ENCODE measurements around the gene OGFOD1. TPM values are rescaled to one million over a fixed set of nuclear protein-coding genes. Genes with fewer than 3 reads are reported as not detected.

OGFOD1 gene
- total and polyA plus RNA-seq, 5 donors from 2014 or later, result 22.7 to 96.4 (median 82.8) TPM

DNA sequence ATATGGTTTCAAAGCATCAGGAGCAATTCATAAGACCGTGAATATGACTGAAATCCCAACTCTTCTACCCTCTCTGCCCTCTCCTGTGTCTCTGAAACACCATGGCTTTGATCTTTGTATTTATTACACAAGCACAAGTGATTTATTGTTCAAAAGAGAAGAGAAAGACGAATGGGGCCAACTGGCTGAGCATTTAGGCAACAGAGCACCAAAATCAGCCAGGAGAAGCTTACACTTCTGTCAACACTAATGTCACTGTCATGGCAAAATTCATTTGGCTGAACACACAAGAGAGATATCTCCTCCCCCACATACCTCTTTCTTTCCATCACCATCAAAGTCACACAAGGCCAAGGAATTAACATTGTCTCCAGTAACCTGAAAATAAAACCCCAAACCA, 59.2 kb downstream of the OGFOD1 start:
- Mint-ChIP-seq H3K36me3 (peaks cover 47% of the 10 kb centered on the region), H3K9me3 (no peaks in the 10 kb centered on the region), H3K4me3 (no peak overlapping the region), H3K27me3 (no peaks in the 10 kb centered on the region), H3K4me1 (peaks cover 18 to 27% (median 22%) of the 10 kb centered on the region in 4 donors), H3K27ac (no peak overlapping the region)
- no peak for DNase-seq
- no peak for ATAC-seq (ENCODE audit: low read depth in 2 of 2)
- Histone ChIP-seq H3K27me3 (ENCODE audit: control insufficient read depth, insufficient read depth, low read length) (no peaks in the 10 kb centered on the region), H3K27ac (ENCODE audit: insufficient read depth, low read length, poor library complexity, severe bottlenecking) (no peak overlapping the region), H3K4me3 (ENCODE audit: low read depth, low read length) (no peak overlapping the region), H3K4me1 (ENCODE audit: control insufficient read depth, insufficient read depth, low read length, poor library complexity, severe bottlenecking) (no peaks in the 10 kb centered on the region), H3K9me3 (ENCODE audit: control insufficient read depth in 2 of 2, low read length in 2 of 2) (no peaks in the 10 kb centered on the region), H3K36me3 (ENCODE audit: control insufficient read depth, insufficient read depth, low read length) (peaks cover 61% of the 10 kb centered on the region)

DNA sequence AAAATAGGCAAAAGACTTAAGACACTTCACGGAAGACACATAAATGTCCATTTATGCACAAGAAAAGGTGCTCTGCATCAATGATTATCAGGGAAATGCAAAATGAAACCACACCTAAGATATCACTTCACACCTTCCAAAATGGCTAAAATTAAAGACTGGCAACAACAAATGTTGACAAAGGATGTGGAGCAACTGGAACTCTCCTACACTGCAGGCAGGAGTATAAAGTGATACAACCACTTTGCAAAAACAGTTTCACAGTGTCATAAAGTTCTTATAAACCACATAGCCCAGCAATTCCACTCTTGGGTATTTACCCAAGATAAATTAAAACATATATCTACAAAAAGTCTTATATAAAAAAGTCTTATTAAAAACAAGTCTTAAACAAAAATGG, 60.7 kb downstream of the OGFOD1 start:
- Mint-ChIP-seq H3K36me3 (peaks cover 41% of the 10 kb centered on the region), H3K27me3 (no peaks in the 10 kb centered on the region), H3K4me3 (no peak overlapping the region), H3K4me1 (peaks cover 16 to 40% (median 28%) of the 10 kb centered on the region in 4 donors), H3K27ac (no peak overlapping the region), H3K9me3 (no peaks in the 10 kb centered on the region)
- no peak for ATAC-seq (ENCODE audit: low read depth in 2 of 2)
- Histone ChIP-seq H3K4me1 (ENCODE audit: control insufficient read depth, insufficient read depth, low read length, poor library complexity, severe bottlenecking) (no peaks in the 10 kb centered on the region), H3K27ac (ENCODE audit: insufficient read depth, low read length, poor library complexity, severe bottlenecking) (no peak overlapping the region), H3K9me3 (ENCODE audit: control insufficient read depth in 2 of 2, low read length in 2 of 2) (no peaks in the 10 kb centered on the region), H3K4me3 (ENCODE audit: low read depth, low read length) (no peak overlapping the region), H3K27me3 (ENCODE audit: control insufficient read depth, insufficient read depth, low read length) (no peaks in the 10 kb centered on the region), H3K36me3 (ENCODE audit: control insufficient read depth, insufficient read depth, low read length) (peaks cover 46% of the 10 kb centered on the region)
- no peak for DNase-seq

DNA sequence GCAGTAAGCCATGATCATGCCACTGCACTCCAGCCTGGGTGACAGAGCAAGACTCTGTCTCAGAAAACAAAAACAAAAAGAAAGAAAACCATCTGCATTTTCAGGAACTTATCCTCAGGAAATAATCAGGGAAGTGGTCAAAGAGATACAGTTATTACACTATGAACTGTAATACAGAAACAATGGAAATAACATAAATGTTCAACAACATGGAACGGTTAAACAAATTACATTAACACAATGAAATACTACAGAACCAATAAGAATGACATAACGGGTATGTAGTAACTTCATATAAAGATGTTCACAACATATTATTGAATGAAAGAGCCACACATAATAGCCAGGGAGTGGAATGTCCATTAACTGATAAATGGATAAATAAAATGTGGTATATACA, 61.7 kb downstream of the OGFOD1 start:
- no peaks in the 10 kb centered on the region for H3K9me3 Mint-ChIP-seq
- Histone ChIP-seq H3K4me3 (ENCODE audit: low read depth, low read length) (no peak overlapping the region), H3K9me3 (ENCODE audit: control insufficient read depth in 2 of 2, low read length in 2 of 2) (no peaks in the 10 kb centered on the region), H3K27me3 (ENCODE audit: control insufficient read depth, insufficient read depth, low read length) (no peaks in the 10 kb centered on the region), H3K4me1 (ENCODE audit: control insufficient read depth, insufficient read depth, low read length, poor library complexity, severe bottlenecking) (peaks cover 6% of the 10 kb centered on the region), H3K27ac (ENCODE audit: insufficient read depth, low read length, poor library complexity, severe bottlenecking) (no peak overlapping the region), H3K36me3 (ENCODE audit: control insufficient read depth, insufficient read depth, low read length) (peaks cover 41% of the 10 kb centered on the region)
- no peak overlapping the region for H3K27ac Mint-ChIP-seq
- peaks cover 33% of the 10 kb centered on the region for H3K36me3 Mint-ChIP-seq
- DNase-seq, result no peak
- no peak for ATAC-seq (ENCODE audit: low read depth in 2 of 2)
- H3K27me3 Mint-ChIP-seq, result no peaks in the 10 kb centered on the region
- peaks cover 16 to 50% (median 37%) of the 10 kb centered on the region in 4 donors for H3K4me1 Mint-ChIP-seq
- H3K4me3 Mint-ChIP-seq, result no peak overlapping the region

DNA sequence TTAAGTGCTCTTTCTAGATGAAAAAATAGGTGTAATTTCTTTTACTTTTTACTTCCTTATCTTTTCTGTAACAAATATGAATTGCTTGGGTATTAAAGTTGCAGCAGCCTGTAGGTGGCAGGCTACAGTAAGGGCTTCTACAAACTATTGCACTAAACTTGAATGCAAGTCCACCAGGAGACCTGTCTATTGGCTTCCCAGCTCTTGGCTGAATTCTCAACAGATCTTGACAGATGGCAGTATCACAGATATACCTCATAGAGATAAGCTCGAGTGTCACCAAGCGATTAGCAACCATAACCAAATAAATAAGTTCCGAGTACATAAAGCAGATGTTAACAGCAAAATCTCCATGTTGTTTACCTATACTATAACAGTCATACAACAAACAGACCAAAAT, 62.6 kb downstream of the OGFOD1 start:
- Mint-ChIP-seq H3K27me3 (no peaks in the 10 kb centered on the region), H3K4me1 (peaks cover 16 to 59% (median 37%) of the 10 kb centered on the region in 4 donors), H3K27ac (no peak overlapping the region), H3K4me3 (peak overlapping the region in 1 of 4 donors; percentile 14), H3K36me3 (peaks cover 29% of the 10 kb centered on the region), H3K9me3 (no peaks in the 10 kb centered on the region)
- peaks cover 35% of the 10 kb centered on the region for H3K36me3 ChIP-seq (ENCODE audit: control insufficient read depth, insufficient read depth, low read length)
- no peak overlapping the region for H3K4me3 ChIP-seq (ENCODE audit: low read depth, low read length)
- ATAC-seq (ENCODE audit: low read depth in 2 of 2) (peak; percentile 76 to 84), DNase-seq (peak; percentile 35 to 76 (median 58))
- H3K4me1 ChIP-seq (ENCODE audit: control insufficient read depth, insufficient read depth, low read length, poor library complexity, severe bottlenecking), result peaks cover 15% of the 10 kb centered on the region
- no peaks in the 10 kb centered on the region for H3K9me3 ChIP-seq (ENCODE audit: control insufficient read depth in 2 of 2, low read length in 2 of 2)
- no peak overlapping the region for H3K27ac ChIP-seq (ENCODE audit: insufficient read depth, low read length, poor library complexity, severe bottlenecking)
- no peaks in the 10 kb centered on the region for H3K27me3 ChIP-seq (ENCODE audit: control insufficient read depth, insufficient read depth, low read length)

DNA sequence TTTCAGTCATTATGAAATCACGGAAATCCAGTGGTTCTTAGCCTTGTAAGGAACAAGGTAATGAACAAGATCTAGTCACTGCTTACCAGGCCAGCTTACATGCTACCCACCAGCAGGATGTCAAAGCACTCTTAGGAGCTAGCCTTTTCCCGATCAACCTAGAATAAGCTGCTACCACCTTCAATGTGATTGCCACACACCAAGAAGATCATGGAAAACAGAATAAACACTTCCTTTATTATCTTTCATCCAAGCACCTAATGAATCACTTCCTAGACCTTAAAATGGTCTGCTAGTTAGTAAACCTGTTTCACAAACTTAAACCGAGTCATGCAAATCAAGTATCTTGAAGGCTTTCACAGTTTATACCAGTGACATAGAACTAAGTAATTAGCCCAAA, 63.5 kb downstream of the OGFOD1 start:
- no peak for ATAC-seq (ENCODE audit: low read depth in 2 of 2)
- Histone ChIP-seq H3K4me3 (ENCODE audit: low read depth, low read length) (no peak overlapping the region), H3K36me3 (ENCODE audit: control insufficient read depth, insufficient read depth, low read length) (peaks cover 26% of the 10 kb centered on the region), H3K4me1 (ENCODE audit: control insufficient read depth, insufficient read depth, low read length, poor library complexity, severe bottlenecking) (peaks cover 21% of the 10 kb centered on the region), H3K27ac (ENCODE audit: insufficient read depth, low read length, poor library complexity, severe bottlenecking) (no peak overlapping the region), H3K27me3 (ENCODE audit: control insufficient read depth, insufficient read depth, low read length) (no peaks in the 10 kb centered on the region), H3K9me3 (ENCODE audit: control insufficient read depth in 2 of 2, low read length in 2 of 2) (no peaks in the 10 kb centered on the region)
- no peaks in the 10 kb centered on the region for H3K9me3 Mint-ChIP-seq
- peak overlapping the region in 1 of 4 donors; percentile 38 for H3K4me3 Mint-ChIP-seq
- H3K4me1 Mint-ChIP-seq, result peaks cover 16 to 63% (median 37%) of the 10 kb centered on the region in 4 donors
- peaks cover 27% of the 10 kb centered on the region for H3K36me3 Mint-ChIP-seq
- H3K27ac Mint-ChIP-seq, result peak overlapping the region in 1 of 3 donors; percentile 38
- no peak for DNase-seq
- H3K27me3 Mint-ChIP-seq, result no peaks in the 10 kb centered on the region

DNA sequence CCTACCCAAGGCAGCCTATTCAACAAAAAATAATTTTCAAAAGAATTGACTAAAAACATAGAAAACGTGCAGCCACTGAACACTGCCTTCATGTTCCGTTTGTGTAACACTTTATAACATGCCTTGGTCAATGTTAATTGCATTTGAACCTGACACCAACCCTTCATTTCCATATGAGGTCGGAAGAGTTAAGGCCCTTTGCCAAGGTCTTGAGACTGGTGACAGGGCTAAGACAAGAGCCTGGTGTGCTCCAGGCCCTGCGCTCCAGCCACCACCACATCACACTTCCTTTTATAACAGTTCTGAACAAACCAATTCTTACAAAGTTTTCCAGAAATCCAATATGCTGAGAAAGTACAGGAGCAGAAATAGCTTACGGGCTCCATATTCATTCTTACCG, 64.3 kb downstream of the OGFOD1 start:
- Histone ChIP-seq H3K36me3 (ENCODE audit: control insufficient read depth, insufficient read depth, low read length) (peaks cover 18% of the 10 kb centered on the region), H3K27ac (ENCODE audit: insufficient read depth, low read length, poor library complexity, severe bottlenecking) (no peak overlapping the region), H3K9me3 (ENCODE audit: control insufficient read depth in 2 of 2, low read length in 2 of 2) (no peaks in the 10 kb centered on the region), H3K4me1 (ENCODE audit: control insufficient read depth, insufficient read depth, low read length, poor library complexity, severe bottlenecking) (peaks cover 28% of the 10 kb centered on the region), H3K4me3 (ENCODE audit: low read depth, low read length) (no peak overlapping the region), H3K27me3 (ENCODE audit: control insufficient read depth, insufficient read depth, low read length) (no peaks in the 10 kb centered on the region)
- H3K4me3 Mint-ChIP-seq, result peak overlapping the region; percentile 11 to 69 (median 30)
- peaks cover 23 to 71% (median 44%) of the 10 kb centered on the region in 4 donors for H3K4me1 Mint-ChIP-seq
- H3K27me3 Mint-ChIP-seq, result no peaks in the 10 kb centered on the region
- H3K27ac Mint-ChIP-seq, result peak overlapping the region in 1 of 3 donors; percentile 29
- ATAC-seq (ENCODE audit: low read depth in 2 of 2) (no peak), DNase-seq (no peak)
- peaks cover 0 to 2% (median 0%) of the 10 kb centered on the region in 7 donors for H3K9me3 Mint-ChIP-seq
- peaks cover 21% of the 10 kb centered on the region for H3K36me3 Mint-ChIP-seq

DNA sequence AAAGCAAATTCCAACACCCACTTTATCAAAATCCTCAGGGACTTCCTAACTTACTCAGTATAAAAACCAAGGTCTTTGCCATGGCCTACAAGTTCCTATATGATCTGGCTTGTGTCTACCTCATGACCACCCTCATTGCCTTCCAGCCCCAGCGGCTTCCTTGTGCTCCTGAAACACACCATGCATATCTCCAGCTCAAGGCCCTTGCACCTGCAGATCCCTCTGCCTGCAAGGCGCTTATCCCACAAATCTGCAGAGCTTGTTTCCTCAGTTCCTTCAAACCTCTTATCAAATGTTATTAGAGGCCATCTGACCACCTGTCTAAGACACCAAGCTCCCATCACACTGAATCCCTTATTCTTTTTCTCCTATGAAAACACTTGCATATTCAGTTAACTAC, 65.9 kb downstream of the OGFOD1 start:
- Histone ChIP-seq H3K27me3 (ENCODE audit: control insufficient read depth, insufficient read depth, low read length) (no peaks in the 10 kb centered on the region), H3K36me3 (ENCODE audit: control insufficient read depth, insufficient read depth, low read length) (peaks cover 6% of the 10 kb centered on the region), H3K4me1 (ENCODE audit: control insufficient read depth, insufficient read depth, low read length, poor library complexity, severe bottlenecking) (peaks cover 28% of the 10 kb centered on the region), H3K9me3 (ENCODE audit: control insufficient read depth in 2 of 2, low read length in 2 of 2) (no peaks in the 10 kb centered on the region), H3K4me3 (ENCODE audit: low read depth, low read length) (peak overlapping the region; percentile 6), H3K27ac (ENCODE audit: insufficient read depth, low read length, poor library complexity, severe bottlenecking) (no peak overlapping the region)
- peaks cover 7% of the 10 kb centered on the region for H3K36me3 Mint-ChIP-seq
- peak overlapping the region in 2 of 3 donors; percentile 66 to 98 for H3K27ac Mint-ChIP-seq
- H3K27me3 Mint-ChIP-seq, result no peaks in the 10 kb centered on the region
- no peak for ATAC-seq (ENCODE audit: low read depth in 2 of 2)
- H3K4me3 Mint-ChIP-seq, result peak overlapping the region; percentile 17 to 87 (median 54)
- peaks cover 0 to 2% (median 0%) of the 10 kb centered on the region in 7 donors for H3K9me3 Mint-ChIP-seq
- H3K4me1 Mint-ChIP-seq, result peaks cover 24 to 72% (median 44%) of the 10 kb centered on the region in 4 donors
- no peak for DNase-seq

DNA sequence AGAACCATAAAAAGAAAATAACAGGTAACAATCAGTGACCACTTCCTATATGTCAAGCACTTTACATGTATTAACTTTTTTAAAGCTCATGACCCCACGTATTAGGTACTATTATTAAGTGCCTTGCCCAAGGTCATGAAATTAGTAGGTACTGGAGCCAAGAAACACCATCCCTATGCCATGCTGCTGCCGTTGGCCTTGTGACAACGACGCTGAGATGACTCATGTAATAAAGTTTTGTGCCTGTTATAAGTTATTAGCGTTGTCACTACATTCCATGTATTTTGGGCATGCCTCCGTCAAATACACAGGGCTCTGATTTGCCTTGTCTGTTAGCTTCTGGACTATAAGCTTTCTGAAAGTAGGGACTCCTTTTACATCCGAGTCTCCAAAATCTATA, 67.1 kb downstream of the OGFOD1 start:
- Mint-ChIP-seq H3K9me3 (peaks cover 0 to 2% (median 0%) of the 10 kb centered on the region in 7 donors), H3K27me3 (no peaks in the 10 kb centered on the region), H3K4me3 (peak overlapping the region; percentile 4 to 90 (median 88)), H3K27ac (peak overlapping the region in 1 of 3 donors; percentile 91), H3K4me1 (peaks cover 22 to 63% (median 42%) of the 10 kb centered on the region in 4 donors), H3K36me3 (no peaks in the 10 kb centered on the region)
- DNase-seq (no peak), ATAC-seq (ENCODE audit: low read depth in 2 of 2) (no peak)
- Histone ChIP-seq H3K27me3 (ENCODE audit: control insufficient read depth, insufficient read depth, low read length) (no peaks in the 10 kb centered on the region), H3K9me3 (ENCODE audit: control insufficient read depth in 2 of 2, low read length in 2 of 2) (no peaks in the 10 kb centered on the region), H3K4me1 (ENCODE audit: control insufficient read depth, insufficient read depth, low read length, poor library complexity, severe bottlenecking) (peaks cover 28% of the 10 kb centered on the region), H3K4me3 (ENCODE audit: low read depth, low read length) (peak overlapping the region; percentile 6), H3K36me3 (ENCODE audit: control insufficient read depth, insufficient read depth, low read length) (no peaks in the 10 kb centered on the region), H3K27ac (ENCODE audit: insufficient read depth, low read length, poor library complexity, severe bottlenecking) (peak overlapping the region; percentile 31)

Measured in CD4-positive, CD25-positive, alpha-beta regulatory T cell (primary cell).